ENCODE data around the gene CHCHD3.
"Not testable (repeated sequence)": the region's sequence is repeated elsewhere in the genome, so short reads cannot be mapped to it uniquely, and the experiment has no call there.

CHCHD3 gene

GRCh38 chr7:133044722-133045473, 37.0 kb downstream of the CHCHD3 start:
- DNase-seq (ENCODE audit: low read depth, low spot score): no peak

GRCh38 chr7:133040674-133041073, 41.2 kb downstream of the CHCHD3 start:
- no peak for DNase-seq (ENCODE audit: low read depth, low spot score)

- DNase-seq (ENCODE audit: low read depth, low spot score): no peak
Measured at GRCh38 chr7:133040178-133040577, 41.7 kb downstream of the CHCHD3 start.

GRCh38 chr7:133039614-133040013, 42.3 kb downstream of the CHCHD3 start:
- DNase-seq (ENCODE audit: low read depth, low spot score): no peak

GRCh38 chr7:133036289-133036688, 45.6 kb downstream of the CHCHD3 start:
- DNase-seq (ENCODE audit: low read depth, low spot score): no peak

GRCh38 chr7:133035240-133035639, 46.6 kb downstream of the CHCHD3 start:
- not testable (repeated sequence) for DNase-seq (ENCODE audit: low read depth, low spot score)

GRCh38 chr7:133030346-133030745, 51.5 kb downstream of the CHCHD3 start:
- DNase-seq (ENCODE audit: low read depth, low spot score): no peak

GRCh38 chr7:133029463-133029862, 52.4 kb downstream of the CHCHD3 start:
- DNase-seq (ENCODE audit: low read depth, low spot score): no peak

GRCh38 chr7:133027397-133027796, 54.5 kb downstream of the CHCHD3 start:
- DNase-seq (ENCODE audit: low read depth, low spot score): no peak

- DNase-seq (ENCODE audit: low read depth, low spot score): no peak
Measured at GRCh38 chr7:133026210-133026859, 55.6 kb downstream of the CHCHD3 start.

- DNase-seq (ENCODE audit: low read depth, low spot score): no peak
Measured at GRCh38 chr7:133025056-133025455, 56.8 kb downstream of the CHCHD3 start.

GRCh38 chr7:133024596-133024995, 57.3 kb downstream of the CHCHD3 start:
- DNase-seq (ENCODE audit: low read depth, low spot score): no peak

- DNase-seq (ENCODE audit: low read depth, low spot score): no peak
Measured at GRCh38 chr7:133023370-133024071, 58.4 kb downstream of the CHCHD3 start.

GRCh38 chr7:133022661-133023060, 59.2 kb downstream of the CHCHD3 start:
- DNase-seq (ENCODE audit: low read depth, low spot score): no peak

- no peak for DNase-seq (ENCODE audit: low read depth, low spot score)
Measured at GRCh38 chr7:133021196-133021595, 60.7 kb downstream of the CHCHD3 start.

- DNase-seq (ENCODE audit: low read depth, low spot score): no peak
Measured at GRCh38 chr7:133020496-133020895, 61.4 kb downstream of the CHCHD3 start.

- no peak for DNase-seq (ENCODE audit: low read depth, low spot score)
Measured at GRCh38 chr7:133019590-133019989, 62.3 kb downstream of the CHCHD3 start.

- no peak for DNase-seq (ENCODE audit: low read depth, low spot score)
Measured at GRCh38 chr7:133016604-133017003, 65.3 kb downstream of the CHCHD3 start.

- no peak for DNase-seq (ENCODE audit: low read depth, low spot score)
Measured at GRCh38 chr7:133015888-133016287, 66.0 kb downstream of the CHCHD3 start.

GRCh38 chr7:133011746-133012145, 70.1 kb downstream of the CHCHD3 start:
- DNase-seq (ENCODE audit: low read depth, low spot score): no peak

GRCh38 chr7:133009426-133010252, 72.3 kb downstream of the CHCHD3 start:
- DNase-seq (ENCODE audit: low read depth, low spot score): no peak

GRCh38 chr7:133007961-133008360, 73.9 kb downstream of the CHCHD3 start:
- no peak for DNase-seq (ENCODE audit: low read depth, low spot score)

Data from activated naive CD8-positive, alpha-beta T cell treated with anti-CD3 and anti-CD28 coated beads, Interleukin-2, amount 50 U/mL, for 16 hours (primary cell).